H1 (cell line): ENCODE data around the gene ANO6.
"Not testable (repeated sequence)": the region's sequence is repeated elsewhere in the genome, so short reads cannot be mapped to it uniquely, and the experiment has no call there.

Source experiments
- JUND ChIP-seq: IDR thresholded peaks from 2 replicates; pipeline ENCODE4 v1.6.1; 2011; ENCODE audit warnings: mild to moderate bottlenecking, improper control_type of control experiment, low read length
- POLR2AphosphoS5 ChIP-seq: IDR thresholded peaks from 2 replicates; pipeline ENCODE4 v1.6.1; 2011; ENCODE audit warnings: low read depth, low read length
- RFX5 ChIP-seq: IDR thresholded peaks from 2 replicates; pipeline ENCODE4 v1.6.1; 2011; ENCODE audit warnings: low read depth, low read length, improper control_type of control experiment, borderline replicate concordance
- YY1 ChIP-seq: IDR thresholded peaks from 2 replicates; pipeline ENCODE4 v1.6.1; 2011; ENCODE audit warnings: low read depth, mild to moderate bottlenecking, low read length
- TF ChIP-seq, protein P1 (sequence below), 3 experiments: IDR thresholded peaks; 1 replicate in 2 of 3; 2 replicates in 1 of 3; pipeline versions ENCODE4 v1.5.1 to v1.6.1; 2011; ENCODE audit warnings: low read length in 3 of 3, mild to moderate bottlenecking in 3 of 3, inconsistent platforms in 2 of 3, low read depth in 1 of 3, moderate library complexity in 1 of 3; ENCODE audit not compliant: insufficient read depth in 1 of 3; ENCODE audit errors: control extremely low read depth in 1 of 3

DNA sequence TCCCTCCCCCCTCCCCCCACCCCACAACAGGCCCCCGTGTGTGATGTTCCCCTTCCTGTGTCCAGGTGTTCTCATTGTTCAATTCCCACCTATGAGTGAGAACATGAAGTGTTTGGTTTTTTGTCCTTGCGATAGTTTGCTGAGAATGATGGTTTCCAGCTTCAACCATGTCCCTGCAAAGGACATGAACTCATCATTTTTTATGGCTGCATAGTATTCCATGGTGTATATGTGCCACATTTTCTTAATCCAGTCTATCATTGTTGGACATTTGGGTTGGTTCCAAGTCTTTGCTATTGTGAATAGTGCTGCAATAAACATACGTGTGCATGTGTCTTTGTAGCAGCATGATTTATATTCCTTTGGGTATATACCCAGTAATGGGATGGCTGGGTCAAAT, 101.4 kb downstream of the ANO6 start:
- not testable (repeated sequence) for TF ChIP-seq YY1, RFX5, POLR2AphosphoS5, JUND
- TF ChIP-seq, protein P1, sequence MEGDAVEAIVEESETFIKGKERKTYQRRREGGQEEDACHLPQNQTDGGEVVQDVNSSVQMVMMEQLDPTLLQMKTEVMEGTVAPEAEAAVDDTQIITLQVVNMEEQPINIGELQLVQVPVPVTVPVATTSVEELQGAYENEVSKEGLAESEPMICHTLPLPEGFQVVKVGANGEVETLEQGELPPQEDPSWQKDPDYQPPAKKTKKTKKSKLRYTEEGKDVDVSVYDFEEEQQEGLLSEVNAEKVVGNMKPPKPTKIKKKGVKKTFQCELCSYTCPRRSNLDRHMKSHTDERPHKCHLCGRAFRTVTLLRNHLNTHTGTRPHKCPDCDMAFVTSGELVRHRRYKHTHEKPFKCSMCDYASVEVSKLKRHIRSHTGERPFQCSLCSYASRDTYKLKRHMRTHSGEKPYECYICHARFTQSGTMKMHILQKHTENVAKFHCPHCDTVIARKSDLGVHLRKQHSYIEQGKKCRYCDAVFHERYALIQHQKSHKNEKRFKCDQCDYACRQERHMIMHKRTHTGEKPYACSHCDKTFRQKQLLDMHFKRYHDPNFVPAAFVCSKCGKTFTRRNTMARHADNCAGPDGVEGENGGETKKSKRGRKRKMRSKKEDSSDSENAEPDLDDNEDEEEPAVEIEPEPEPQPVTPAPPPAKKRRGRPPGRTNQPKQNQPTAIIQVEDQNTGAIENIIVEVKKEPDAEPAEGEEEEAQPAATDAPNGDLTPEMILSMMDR (IDR thresholded peaks at IDR 0.05; ENCODE audit: control extremely low read depth in 1 of 3, insufficient read depth in 1 of 3, low read depth in 1 of 3, low read length in 3 of 3): not testable (repeated sequence)
